GM12872 (cell line): ENCODE data around the gene KIF9.

Experiments
- TF ChIP-seq, protein P1 (sequence below): IDR thresholded peaks from 3 replicates; pipeline ENCODE4 v1.5.1; 2011; ENCODE audit warnings: low read depth, mild to moderate bottlenecking, low read length, moderate library complexity; ENCODE audit not compliant: insufficient read depth

KIF9 gene

DNA sequence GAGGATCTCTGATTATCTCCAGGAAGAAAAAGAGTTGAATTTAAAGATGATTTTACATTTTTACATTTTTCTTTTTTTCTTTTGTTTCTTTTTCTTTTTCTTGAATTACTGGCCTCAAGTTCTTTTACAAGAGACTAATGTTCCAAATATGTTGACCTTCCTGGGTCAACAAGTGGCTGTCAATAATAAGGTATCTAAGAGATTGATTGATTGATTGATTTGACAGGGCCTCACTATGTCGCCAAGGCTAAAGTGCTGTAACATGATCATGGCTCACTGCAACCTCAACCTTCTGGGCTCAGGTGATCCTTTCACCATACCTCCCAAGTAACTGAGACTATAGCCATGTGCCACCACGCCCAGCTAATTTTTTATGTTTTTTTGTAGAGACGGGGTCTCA, 44.6 kb downstream of the KIF9 start:
- TF ChIP-seq, protein P1, sequence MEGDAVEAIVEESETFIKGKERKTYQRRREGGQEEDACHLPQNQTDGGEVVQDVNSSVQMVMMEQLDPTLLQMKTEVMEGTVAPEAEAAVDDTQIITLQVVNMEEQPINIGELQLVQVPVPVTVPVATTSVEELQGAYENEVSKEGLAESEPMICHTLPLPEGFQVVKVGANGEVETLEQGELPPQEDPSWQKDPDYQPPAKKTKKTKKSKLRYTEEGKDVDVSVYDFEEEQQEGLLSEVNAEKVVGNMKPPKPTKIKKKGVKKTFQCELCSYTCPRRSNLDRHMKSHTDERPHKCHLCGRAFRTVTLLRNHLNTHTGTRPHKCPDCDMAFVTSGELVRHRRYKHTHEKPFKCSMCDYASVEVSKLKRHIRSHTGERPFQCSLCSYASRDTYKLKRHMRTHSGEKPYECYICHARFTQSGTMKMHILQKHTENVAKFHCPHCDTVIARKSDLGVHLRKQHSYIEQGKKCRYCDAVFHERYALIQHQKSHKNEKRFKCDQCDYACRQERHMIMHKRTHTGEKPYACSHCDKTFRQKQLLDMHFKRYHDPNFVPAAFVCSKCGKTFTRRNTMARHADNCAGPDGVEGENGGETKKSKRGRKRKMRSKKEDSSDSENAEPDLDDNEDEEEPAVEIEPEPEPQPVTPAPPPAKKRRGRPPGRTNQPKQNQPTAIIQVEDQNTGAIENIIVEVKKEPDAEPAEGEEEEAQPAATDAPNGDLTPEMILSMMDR, result no peak

DNA sequence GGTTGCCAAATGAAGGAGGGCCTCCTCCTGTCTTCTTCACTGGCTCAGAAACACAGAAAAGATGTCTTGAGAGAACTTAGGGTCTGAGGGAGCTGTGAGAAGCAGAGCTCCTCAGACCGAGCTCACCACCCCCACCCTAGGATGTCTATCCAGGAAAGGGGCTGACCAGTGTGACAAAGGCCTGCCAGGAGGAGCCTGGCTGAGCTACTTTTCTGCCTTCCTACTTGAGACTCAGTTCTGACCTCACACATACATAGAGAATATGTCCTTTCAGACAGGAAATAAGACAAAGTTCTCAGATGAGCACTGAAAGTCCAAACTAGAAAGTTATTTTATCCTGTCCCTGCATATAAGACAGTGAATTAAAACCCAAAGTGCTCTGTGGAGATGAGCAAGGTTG, 54.5 kb downstream of the KIF9 start:
- TF ChIP-seq, protein P1, result no peak

DNA sequence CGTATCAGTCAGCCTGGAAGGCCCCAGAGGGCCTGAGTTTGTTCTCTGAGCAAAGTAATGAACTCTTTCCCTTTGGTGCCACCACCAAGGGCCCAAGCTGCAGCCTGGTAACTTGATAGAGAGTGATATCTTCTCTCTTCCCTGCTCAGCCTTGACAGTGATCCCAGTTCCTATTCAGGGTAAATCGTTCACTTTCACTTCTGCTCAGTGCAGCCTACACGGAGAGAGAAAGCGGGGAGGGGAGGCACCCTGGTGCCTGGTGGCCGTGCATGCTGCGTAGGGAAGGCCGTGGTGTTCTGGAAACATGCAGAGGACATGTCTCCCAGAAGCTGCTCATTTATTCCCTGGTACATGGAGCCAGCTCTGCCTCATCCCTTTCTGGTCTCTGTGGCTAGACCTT, 54.9 kb downstream of the KIF9 start:
- TF ChIP-seq, protein P1, result no peak

DNA sequence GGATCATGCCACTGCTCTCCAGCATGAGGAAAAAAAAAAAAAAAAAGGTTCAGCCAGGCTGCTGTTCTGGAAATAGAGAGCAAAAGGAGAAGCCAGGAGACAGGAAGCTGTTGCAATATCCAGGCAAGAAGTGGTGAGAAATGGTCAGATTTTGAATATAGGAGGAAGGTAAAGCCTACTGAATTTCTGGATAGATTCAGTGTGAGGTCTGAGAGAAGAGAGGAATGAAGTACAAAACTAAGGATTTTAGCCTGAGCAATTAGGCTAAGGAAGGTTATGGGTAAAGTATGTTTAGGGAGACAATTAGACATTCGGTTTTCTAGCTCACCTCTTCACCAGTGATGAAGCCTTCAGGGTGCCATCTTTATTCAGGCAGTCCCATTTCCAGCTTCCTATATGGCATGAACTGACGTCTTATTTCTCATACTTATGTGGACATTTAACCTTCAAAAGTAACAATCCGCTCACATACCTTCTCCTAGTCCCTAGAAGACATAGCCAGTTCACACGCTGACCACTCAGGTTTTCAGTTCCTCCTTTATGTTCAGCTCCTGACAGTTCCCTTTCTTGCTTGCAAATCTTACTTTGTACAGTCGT, 57.2 kb downstream of the KIF9 start:
- TF ChIP-seq, protein P1, result no peak

DNA sequence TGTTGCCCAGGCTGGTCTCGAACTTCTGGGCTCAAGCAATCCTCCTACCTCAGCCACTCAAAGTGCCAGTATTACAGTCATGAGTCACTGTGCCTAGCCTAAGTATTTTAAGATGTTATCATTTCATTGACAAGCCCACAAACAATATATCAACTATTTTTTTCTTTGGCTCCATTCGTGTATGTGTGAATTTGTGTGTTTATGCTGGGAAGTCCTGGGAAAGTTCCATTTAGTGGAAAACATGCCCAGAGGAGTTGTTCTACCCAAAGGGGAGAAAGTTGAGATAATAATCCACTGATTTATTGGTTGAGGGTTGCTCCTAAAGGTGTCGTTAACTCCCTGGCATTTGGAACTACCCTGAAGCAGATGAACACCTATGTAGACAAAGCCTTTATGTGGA, 58.8 kb downstream of the KIF9 start:
- TF ChIP-seq, protein P1, result no peak

DNA sequence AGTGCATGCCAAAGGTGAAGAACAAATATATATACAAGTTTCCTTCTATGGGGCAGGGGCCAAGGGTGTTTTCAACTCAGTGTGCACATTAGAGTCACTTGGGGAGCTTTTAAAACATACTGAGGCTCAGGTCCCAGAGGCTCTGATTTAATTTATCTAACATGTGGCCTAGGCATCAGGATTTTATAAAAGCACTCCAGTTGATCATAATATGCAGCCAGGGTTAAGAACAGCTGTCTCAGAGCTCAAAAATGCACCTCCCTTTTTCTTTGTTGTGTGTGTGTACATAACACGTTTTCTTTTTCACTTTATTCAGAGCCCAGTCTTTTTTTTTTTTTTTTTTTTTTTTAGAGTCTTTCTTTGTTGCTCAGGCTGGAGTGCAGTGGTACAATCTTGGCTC, 60.8 kb downstream of the KIF9 start:
- TF ChIP-seq, protein P1, result no peak

DNA sequence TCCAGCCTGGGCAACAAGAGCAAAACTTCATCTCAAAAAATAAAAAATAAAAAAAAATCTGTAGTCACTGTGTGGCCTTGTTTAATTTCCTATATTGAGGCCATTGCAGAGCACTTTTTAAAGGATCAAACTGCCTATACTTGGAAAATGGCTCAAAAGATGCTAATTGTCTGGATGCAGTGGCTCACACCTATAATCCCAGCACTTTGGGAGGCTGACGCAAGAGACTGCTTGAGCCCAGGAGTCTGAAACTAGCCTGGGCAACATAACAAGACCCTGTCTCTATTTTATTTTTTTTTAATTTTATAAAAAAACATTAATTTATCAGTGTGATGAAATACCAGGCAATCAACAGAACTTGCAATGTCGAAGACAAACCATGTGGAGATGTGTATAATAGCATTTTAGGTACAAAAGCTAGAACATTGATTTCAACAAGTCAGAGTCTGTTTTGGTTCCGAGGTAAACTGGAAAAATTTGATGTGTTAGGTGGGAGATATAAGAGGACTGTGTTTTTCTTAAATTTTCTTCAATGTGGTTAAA, 71.7 kb downstream of the KIF9 start:
- TF ChIP-seq, protein P1, result no peak
